CD14-positive monocyte (primary cell): ENCODE measurements around the gene AQP3. TPM values are rescaled to one million over a fixed set of nuclear protein-coding genes. Genes with fewer than 3 reads are reported as not detected.
"Not testable (repeated sequence)": the region's sequence is repeated elsewhere in the genome, so short reads cannot be mapped to it uniquely, and the experiment has no call there.

Experiments
- DNase-seq, 3 donors: peaks; one replicate each; pipeline ENCODE4 v3.0.0-alpha.2; 2011 to 2022
- H2AFZ ChIP-seq: 2 replicates; pipeline ENCODE4 v1.6.0; 2012; ENCODE audit warnings: mild to moderate bottlenecking, low read depth, low read length, inconsistent platforms; ENCODE audit not compliant: insufficient read depth, poor library complexity, severe bottlenecking
- H3K27ac ChIP-seq, 2 donors: 1 replicate in 1 of 2; 2 replicates in 1 of 2; pipeline ENCODE4 v1.5.1; 2012 to 2013; ENCODE audit warnings: low read length in 2 of 2, control low read depth in 1 of 2, inconsistent platforms in 1 of 2, low read depth in 1 of 2, mild to moderate bottlenecking in 1 of 2
- H3K27me3 ChIP-seq, 2 donors: one replicate each; pipeline versions ENCODE4 v1.6.0 to v1.6.1; 2011 to 2013; ENCODE audit warnings: low read length in 2 of 2; ENCODE audit not compliant: control insufficient read depth in 2 of 2, insufficient read depth in 2 of 2
- H3K36me3 ChIP-seq, 2 donors: replicated peaks in 1 of 2; 1 replicate in 1 of 2; 2 replicates in 1 of 2; pipeline versions ENCODE4 v1.5.1 to v1.6.1; 2012 to 2013; ENCODE audit warnings: low read length in 2 of 2, control low read depth in 1 of 2, inconsistent platforms in 1 of 2, mild to moderate bottlenecking in 1 of 2; ENCODE audit not compliant: insufficient read depth in 2 of 2, control insufficient read depth in 1 of 2
- H3K4me1 ChIP-seq, 2 donors: 1 replicate in 1 of 2; 2 replicates in 1 of 2; pipeline versions ENCODE4 v1.5.1 to v1.6.1; 2012 to 2013; ENCODE audit warnings: low read length in 2 of 2, control low read depth in 1 of 2, inconsistent platforms in 1 of 2, mild to moderate bottlenecking in 1 of 2, moderate library complexity in 1 of 2; ENCODE audit not compliant: insufficient read depth in 2 of 2, control insufficient read depth in 1 of 2
- H3K4me2 ChIP-seq: replicated peaks from 2 replicates; pipeline ENCODE3; 2012; ENCODE audit warnings: low read length, moderate library complexity, mild to moderate bottlenecking; ENCODE audit not compliant: poor library complexity, severe bottlenecking; ENCODE audit errors: extremely low read depth
- H3K4me3 ChIP-seq, 3 experiments: fragments of 200-600 bp in 1 of 3; sonication (generic) in 1 of 3; replicated peaks in 1 of 3; 1 replicate in 2 of 3; 2 replicates in 1 of 3; pipeline ENCODE4 v1.5.1; 2011 to 2013; ENCODE audit warnings: low read length in 3 of 3, mild to moderate bottlenecking in 3 of 3, control low read depth in 2 of 3, low read depth in 2 of 3, inconsistent platforms in 1 of 3, moderate library complexity in 1 of 3
- H3K79me2 ChIP-seq: 2 replicates; pipeline ENCODE4 v1.6.0; 2012; ENCODE audit warnings: mild to moderate bottlenecking, control low read depth, inconsistent platforms, low read length, moderate library complexity; ENCODE audit not compliant: insufficient read depth
- H3K9ac ChIP-seq: 2 replicates; pipeline ENCODE4 v1.6.0; 2017; ENCODE audit warnings: low read length, mild to moderate bottlenecking; ENCODE audit not compliant: insufficient read depth, poor library complexity, severe bottlenecking
- H3K9me3 ChIP-seq, 2 donors: replicated peaks in 1 of 2; 1 replicate in 1 of 2; 2 replicates in 1 of 2; pipeline versions ENCODE4 v1.5.1 to v1.6.1; 2012 to 2013; ENCODE audit warnings: low read length in 2 of 2, control low read depth in 1 of 2; ENCODE audit not compliant: control insufficient read depth in 1 of 2, insufficient read depth in 1 of 2
- H4K20me1 ChIP-seq: 2 replicates; pipeline ENCODE4 v1.6.0; 2012; ENCODE audit warnings: mild to moderate bottlenecking, low read length, control low read depth, moderate library complexity; ENCODE audit not compliant: insufficient read depth
- H3K27ac Mint-ChIP-seq, 7 donors: one replicate each; pipeline ENCODE4 v1.8.0; 2020; ENCODE audit warnings: mild to moderate bottlenecking in 7 of 7, mixed read lengths in 7 of 7, moderate library complexity in 6 of 7, inconsistent platforms in 2 of 7
- H3K27me3 Mint-ChIP-seq, 3 donors: one replicate each; pipeline ENCODE4 v1.8.0; 2021 to 2022; ENCODE audit warnings: low read depth in 3 of 3, mild to moderate bottlenecking in 3 of 3, mixed read lengths in 3 of 3, moderate library complexity in 3 of 3, inconsistent platforms in 1 of 3
- H3K36me3 Mint-ChIP-seq, 2 donors: one replicate each; pipeline ENCODE4 v1.8.0; 2020; ENCODE audit warnings: mixed read lengths in 2 of 2, inconsistent platforms in 1 of 2, mild to moderate bottlenecking in 1 of 2
- H3K4me1 Mint-ChIP-seq: one replicate; pipeline ENCODE4 v1.8.0; 2020; ENCODE audit warnings: mild to moderate bottlenecking, mixed read lengths
- H3K4me3 Mint-ChIP-seq, 2 donors: one replicate each; pipeline ENCODE4 v1.8.0; 2020; ENCODE audit warnings: mild to moderate bottlenecking in 2 of 2, mixed read lengths in 2 of 2, moderate library complexity in 1 of 2
- H3K9me3 Mint-ChIP-seq, 7 donors: one replicate each; pipeline ENCODE4 v1.8.0; 2020 to 2022; ENCODE audit warnings: mixed read lengths in 7 of 7, mild to moderate bottlenecking in 6 of 7, moderate library complexity in 6 of 7, inconsistent platforms in 2 of 7
- WGBS: methylation state at CpG from one replicate; pipeline ENCODE4 v1.1.5; 2013; ENCODE audit warnings: missing lambda C conversion rate; ENCODE audit not compliant: insufficient coverage; 5-methylcytosine and 5-hydroxymethylcytosine counted together
- intact Hi-C, 2 donors: fragments of 100-400 bp; cut with micrococcal nuclease; formaldehyde crosslinking; loops; one replicate each; pipeline versions ENCODE4 v1.15.0 to v1.15.1; 2023
- polyA plus RNA-seq, 3 donors: library from polyadenylated mRNA; depleted of rRNA in 1 of 3; unstranded in 2 of 3; stranded (reverse) in 1 of 3; fragments of 300-500 nt in 2 of 3; fragments of >200 nt in 1 of 3; fragmentation: Illumina TruSeq in 2 of 3; gene quantifications; 1 replicate in 2 of 3; 2 replicates in 1 of 3; pipeline ENCODE4 v1.2.3, GENCODE V29; 2012 to 2021
- TF ChIP-seq, protein P1 (sequence below): fragments of 200-600 bp; IDR thresholded peaks from one replicate; pipeline ENCODE4 v1.8.0; 2022; ENCODE audit warnings: antibody characterized with exemption, mild to moderate bottlenecking

Gene AQP3
- polyA plus RNA-seq, 3 donors: 0.39 to 0.70 (median 0.63) TPM

DNA sequence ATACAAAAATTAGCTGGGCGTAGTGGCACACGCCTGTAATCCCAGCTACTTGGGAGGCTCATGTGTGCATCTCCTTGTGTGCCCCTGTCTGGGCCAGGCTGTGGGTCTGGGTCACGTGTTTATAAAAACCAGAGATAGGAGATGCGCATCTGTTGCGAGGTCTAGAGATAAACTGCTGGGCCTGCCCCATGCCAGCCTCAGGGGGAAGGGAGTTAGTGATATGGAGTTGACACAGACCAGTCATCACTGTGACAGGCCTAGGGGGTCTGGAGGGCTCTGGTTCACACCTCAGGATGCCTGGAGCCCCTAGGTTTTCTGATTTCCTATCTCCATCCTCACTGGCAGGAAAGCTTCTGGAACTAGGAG is 7.3 kb upstream of the AQP3 start:
- H3K27ac ChIP-seq, H3K4me3 ChIP-seq, H3K9ac ChIP-seq, H3K79me2 ChIP-seq, H2AFZ ChIP-seq, H3K36me3 Mint-ChIP-seq, H3K4me1 Mint-ChIP-seq, intact Hi-C loops, H3K9me3 Mint-ChIP-seq, H3K4me2 ChIP-seq, H3K36me3 ChIP-seq, H3K9me3 ChIP-seq, H4K20me1 ChIP-seq, H3K4me1 ChIP-seq, H3K4me3 Mint-ChIP-seq, H3K27me3 Mint-ChIP-seq, DNase-seq, H3K27me3 ChIP-seq: not testable (repeated sequence)
- 94% methylated on average over 2 of the region's 5 CpGs for WGBS
- peak overlapping the region in 2 of 7 donors; percentile 41 to 65 for H3K27ac Mint-ChIP-seq

DNA sequence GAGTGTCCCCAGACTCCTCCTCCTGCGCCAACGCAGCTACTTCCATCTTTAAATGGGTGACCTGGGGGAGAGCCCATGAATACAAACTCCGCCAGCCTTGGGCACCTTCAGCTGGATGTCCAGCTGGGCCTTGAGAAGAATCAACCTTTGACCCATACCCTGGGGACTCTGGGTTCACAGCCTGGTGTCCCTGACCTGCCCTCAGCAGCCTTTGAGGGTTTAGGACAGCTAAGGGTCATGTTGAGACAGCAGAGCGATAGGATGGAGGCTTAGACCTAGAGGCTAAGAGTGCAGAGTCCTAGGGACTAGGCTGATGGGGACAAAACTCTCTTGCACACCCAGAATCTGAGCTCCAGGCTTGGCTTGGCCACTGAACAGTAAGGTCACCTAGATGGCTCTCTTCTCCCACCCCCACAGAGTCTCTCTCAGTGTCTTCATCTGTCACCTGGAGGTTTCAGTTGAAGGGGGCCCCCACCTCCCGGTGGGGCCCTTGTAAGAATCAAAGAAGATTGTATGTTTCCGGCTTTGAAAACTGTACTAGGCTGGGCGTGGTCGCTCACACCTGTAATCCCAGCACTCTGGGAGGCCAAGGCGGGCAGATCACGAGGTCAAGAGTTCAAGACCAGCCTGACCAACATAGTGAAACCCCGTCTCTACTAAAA is 6.7 kb upstream of the AQP3 start:
- no peaks in the 10 kb centered on the region for H3K9me3 ChIP-seq
- H3K27me3 ChIP-seq: no peaks in the 10 kb centered on the region
- H3K4me2 ChIP-seq: no peak overlapping the region
- no peak for DNase-seq
- no peak overlapping the region for H2AFZ ChIP-seq
- 96% methylated on average over 7 of the region's 11 CpGs for WGBS
- Mint-ChIP-seq H3K36me3 (no peaks in the 10 kb centered on the region), H3K27ac (no peak overlapping the region), H3K4me1 (peaks cover 2% of the 10 kb centered on the region), H3K4me3 (no peak overlapping the region), H3K27me3 (peaks cover under 1 to 4% (median 3%) of the 10 kb centered on the region in 3 donors), H3K9me3 (no peaks in the 10 kb centered on the region)
- no peaks in the 10 kb centered on the region for H3K79me2 ChIP-seq
- H3K27ac ChIP-seq: no peak overlapping the region
- TF ChIP-seq, protein P1, sequence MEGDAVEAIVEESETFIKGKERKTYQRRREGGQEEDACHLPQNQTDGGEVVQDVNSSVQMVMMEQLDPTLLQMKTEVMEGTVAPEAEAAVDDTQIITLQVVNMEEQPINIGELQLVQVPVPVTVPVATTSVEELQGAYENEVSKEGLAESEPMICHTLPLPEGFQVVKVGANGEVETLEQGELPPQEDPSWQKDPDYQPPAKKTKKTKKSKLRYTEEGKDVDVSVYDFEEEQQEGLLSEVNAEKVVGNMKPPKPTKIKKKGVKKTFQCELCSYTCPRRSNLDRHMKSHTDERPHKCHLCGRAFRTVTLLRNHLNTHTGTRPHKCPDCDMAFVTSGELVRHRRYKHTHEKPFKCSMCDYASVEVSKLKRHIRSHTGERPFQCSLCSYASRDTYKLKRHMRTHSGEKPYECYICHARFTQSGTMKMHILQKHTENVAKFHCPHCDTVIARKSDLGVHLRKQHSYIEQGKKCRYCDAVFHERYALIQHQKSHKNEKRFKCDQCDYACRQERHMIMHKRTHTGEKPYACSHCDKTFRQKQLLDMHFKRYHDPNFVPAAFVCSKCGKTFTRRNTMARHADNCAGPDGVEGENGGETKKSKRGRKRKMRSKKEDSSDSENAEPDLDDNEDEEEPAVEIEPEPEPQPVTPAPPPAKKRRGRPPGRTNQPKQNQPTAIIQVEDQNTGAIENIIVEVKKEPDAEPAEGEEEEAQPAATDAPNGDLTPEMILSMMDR: no peak
- no peaks in the 10 kb centered on the region for H4K20me1 ChIP-seq
- no peak overlapping the region for H3K4me3 ChIP-seq
- H3K36me3 ChIP-seq: no peaks in the 10 kb centered on the region
- no peak overlapping the region for H3K9ac ChIP-seq
- intact Hi-C loops: no loop called here
- no peaks in the 10 kb centered on the region for H3K4me1 ChIP-seq
